Ascending aorta (tissue), 2 donors: ENCODE measurements around the gene UMODL1. TPM values are rescaled to one million over a fixed set of nuclear protein-coding genes. Genes with fewer than 3 reads are reported as not detected.

Experiments
- DNase-seq, 2 donors: peaks; one replicate each; pipeline ENCODE4 v3.0.0-alpha.2; 2019; ENCODE audit warnings: low spot score in 2 of 2
- H3K27ac ChIP-seq, 2 donors: fragments of 200-600 bp; sonication (generic); one replicate each; pipeline ENCODE4 v1.5.1; 2016 to 2017; ENCODE audit warnings: mild to moderate bottlenecking in 1 of 2
- H3K27me3 ChIP-seq: fragments of 200-600 bp; sonication (generic); one replicate; pipeline ENCODE4 v1.5.1; 2017
- H3K36me3 ChIP-seq, 2 donors: fragments of 200-600 bp; sonication (generic); one replicate each; pipeline ENCODE4 v1.5.1; 2016
- H3K4me1 ChIP-seq, 2 donors: fragments of 200-600 bp; sonication (generic); one replicate each; pipeline ENCODE4 v1.5.1; 2016 to 2017; ENCODE audit warnings: mild to moderate bottlenecking in 1 of 2
- H3K4me3 ChIP-seq, 2 donors: fragments of 200-600 bp; sonication (generic); one replicate each; pipeline ENCODE4 v1.5.1; 2016 to 2017; ENCODE audit warnings: mild to moderate bottlenecking in 1 of 2
- H3K9me3 ChIP-seq, 2 donors: fragments of 200-600 bp; sonication (generic); one replicate each; pipeline ENCODE4 v1.5.1; 2016
- intact Hi-C: fragments of 100-400 bp; cut with DNase I; formaldehyde crosslinking; loops from one replicate; pipeline ENCODE4 v1.15.1; 2023
- total RNA-seq: library from RNA; depleted of rRNA; stranded (reverse); fragments of >200 nt; gene quantifications from one replicate; pipeline ENCODE4 v1.1.0, GENCODE V29; 2016
- TF ChIP-seq, protein P1 (sequence below), 3 experiments: fragments of 200-600 bp in 2 of 3; fragments of 450-650 bp in 1 of 3; sonication (generic) in 2 of 3; IDR thresholded peaks; one replicate each; pipeline ENCODE4 v1.5.1; 2016 to 2019; ENCODE audit warnings: antibody characterized with exemption in 3 of 3, mild to moderate bottlenecking in 1 of 3, moderate library complexity in 1 of 3

Gene UMODL1
- total RNA-seq, 1 donor from 2014 or later: not detected

DNA sequence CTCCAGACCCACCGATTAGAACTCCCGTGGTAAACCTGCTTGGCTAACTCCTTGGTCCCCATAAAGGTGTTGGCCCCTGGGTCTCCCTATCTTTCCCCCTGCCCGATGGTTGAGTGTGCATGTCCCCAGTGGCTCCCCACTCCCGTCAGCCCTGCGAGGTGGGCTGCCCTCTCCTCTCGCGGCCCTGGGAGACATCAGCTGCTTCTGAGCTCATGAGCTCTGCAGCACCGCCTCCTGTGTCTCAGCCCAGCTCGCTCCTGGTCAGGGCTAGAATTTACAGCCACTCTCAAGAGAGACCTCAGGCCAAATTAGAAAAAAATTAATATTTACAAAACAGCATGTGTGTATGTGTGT is 45.1 kb upstream of the UMODL1 start:
- Histone ChIP-seq H3K9me3 (no peaks in the 10 kb centered on the region), H3K4me1 (peaks cover 0 to 3% of the 10 kb centered on the region in 2 donors), H3K4me3 (no peak overlapping the region), H3K27me3 (no peaks in the 10 kb centered on the region), H3K36me3 (no peaks in the 10 kb centered on the region), H3K27ac (no peak overlapping the region)
- intact Hi-C loops: no loop called here
- TF ChIP-seq, protein P1, sequence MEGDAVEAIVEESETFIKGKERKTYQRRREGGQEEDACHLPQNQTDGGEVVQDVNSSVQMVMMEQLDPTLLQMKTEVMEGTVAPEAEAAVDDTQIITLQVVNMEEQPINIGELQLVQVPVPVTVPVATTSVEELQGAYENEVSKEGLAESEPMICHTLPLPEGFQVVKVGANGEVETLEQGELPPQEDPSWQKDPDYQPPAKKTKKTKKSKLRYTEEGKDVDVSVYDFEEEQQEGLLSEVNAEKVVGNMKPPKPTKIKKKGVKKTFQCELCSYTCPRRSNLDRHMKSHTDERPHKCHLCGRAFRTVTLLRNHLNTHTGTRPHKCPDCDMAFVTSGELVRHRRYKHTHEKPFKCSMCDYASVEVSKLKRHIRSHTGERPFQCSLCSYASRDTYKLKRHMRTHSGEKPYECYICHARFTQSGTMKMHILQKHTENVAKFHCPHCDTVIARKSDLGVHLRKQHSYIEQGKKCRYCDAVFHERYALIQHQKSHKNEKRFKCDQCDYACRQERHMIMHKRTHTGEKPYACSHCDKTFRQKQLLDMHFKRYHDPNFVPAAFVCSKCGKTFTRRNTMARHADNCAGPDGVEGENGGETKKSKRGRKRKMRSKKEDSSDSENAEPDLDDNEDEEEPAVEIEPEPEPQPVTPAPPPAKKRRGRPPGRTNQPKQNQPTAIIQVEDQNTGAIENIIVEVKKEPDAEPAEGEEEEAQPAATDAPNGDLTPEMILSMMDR (IDR thresholded peaks at IDR 0.05): no peak
- no peak for DNase-seq

DNA sequence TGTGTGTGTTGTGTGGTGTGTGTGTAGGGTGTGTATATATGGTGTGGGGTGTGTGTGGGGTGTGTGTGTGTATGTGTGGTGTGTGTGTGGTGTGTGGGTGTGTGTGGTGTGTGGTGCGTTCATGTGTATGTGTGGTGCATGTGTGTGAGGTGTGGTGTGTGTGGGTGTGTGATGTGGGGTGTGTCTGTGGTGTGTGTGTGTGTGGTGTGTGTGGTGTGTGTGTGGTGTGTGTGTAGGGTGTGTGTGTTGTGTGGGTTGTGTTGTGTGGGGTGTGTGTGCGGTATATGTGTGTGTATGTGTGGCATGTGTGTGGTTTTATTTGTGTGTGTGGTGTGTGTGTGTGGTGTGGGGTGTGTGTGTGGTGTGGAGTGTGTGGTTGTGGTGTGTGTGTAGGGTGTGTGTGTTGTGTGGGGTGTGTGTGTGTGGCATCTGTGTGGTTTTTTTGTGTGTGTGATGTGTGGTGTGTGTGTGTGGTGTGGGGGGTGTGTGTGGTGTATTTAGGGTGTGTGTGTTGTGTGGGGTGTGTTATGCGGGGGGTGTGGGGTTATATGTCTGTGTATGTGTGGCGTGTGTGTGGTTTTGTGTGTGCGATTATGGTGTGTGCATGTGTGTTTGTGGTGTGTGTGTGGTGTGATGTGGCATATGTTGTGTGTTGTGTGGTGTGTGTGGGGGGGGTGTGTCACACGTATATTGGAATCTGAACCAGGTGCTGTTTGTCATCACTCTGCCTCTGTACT is 43.9 kb upstream of the UMODL1 start:
- no peak for DNase-seq
- Histone ChIP-seq H3K4me3 (no peak overlapping the region), H3K27ac (no peak overlapping the region), H3K4me1 (peaks cover 0 to 3% of the 10 kb centered on the region in 2 donors), H3K36me3 (no peaks in the 10 kb centered on the region), H3K27me3 (no peaks in the 10 kb centered on the region), H3K9me3 (no peaks in the 10 kb centered on the region)
- TF ChIP-seq, protein P1 (IDR thresholded peaks at IDR 0.05): no peak
- intact Hi-C loops: no loop called here

- Histone ChIP-seq H3K4me3 (no peak overlapping the region), H3K27ac (peak overlapping the region; percentile 6 to 68), H3K27me3 (no peaks in the 10 kb centered on the region), H3K36me3 (no peaks in the 10 kb centered on the region), H3K4me1 (peaks cover 0 to 3% of the 10 kb centered on the region in 2 donors), H3K9me3 (no peaks in the 10 kb centered on the region)
- TF ChIP-seq, protein P1 (IDR thresholded peaks at IDR 0.05): no peak
- intact Hi-C loops: no loop called here
- DNase-seq: peak in 1 of 2 donors; percentile 30
These were observed 43.0 kb upstream of the UMODL1 start for GRCh38 chr21:42027822-42028765.

GRCh38 chr21:42028766-42029425 is 42.2 kb upstream of the UMODL1 start:
- Histone ChIP-seq H3K36me3 (no peaks in the 10 kb centered on the region), H3K27me3 (no peaks in the 10 kb centered on the region), H3K27ac (peak overlapping the region; percentile 6 to 68), H3K9me3 (no peaks in the 10 kb centered on the region), H3K4me1 (peaks cover 0 to 3% of the 10 kb centered on the region in 2 donors), H3K4me3 (no peak overlapping the region)
- DNase-seq: no peak
- intact Hi-C loops: no loop called here
- TF ChIP-seq, protein P1 (IDR thresholded peaks at IDR 0.05): no peak

DNA sequence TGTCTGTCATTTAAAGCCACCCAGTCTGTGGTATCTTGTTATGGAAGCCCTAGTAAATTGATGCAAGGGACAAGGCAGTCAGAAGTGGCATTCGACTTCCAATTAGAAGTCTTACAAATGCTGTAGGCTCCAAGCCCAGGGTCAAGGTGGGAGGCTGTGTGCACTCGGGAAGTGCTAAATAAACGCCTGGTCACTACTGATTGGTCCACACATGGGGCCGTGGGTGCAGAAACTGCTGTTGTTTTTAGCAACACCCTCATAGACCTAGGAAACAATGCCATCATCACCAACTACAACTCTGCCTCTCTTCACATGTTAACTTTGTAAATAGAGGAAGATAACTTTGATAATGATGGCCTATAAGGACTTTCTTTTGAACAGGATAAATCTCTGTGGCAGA is 40.8 kb upstream of the UMODL1 start:
- intact Hi-C loops: no loop called here
- no peak overlapping the region for H3K27ac ChIP-seq
- H3K27me3 ChIP-seq: no peaks in the 10 kb centered on the region
- TF ChIP-seq, protein P1 (IDR thresholded peaks at IDR 0.05): no peak
- no peaks in the 10 kb centered on the region for H3K9me3 ChIP-seq
- no peak for DNase-seq
- H3K4me1 ChIP-seq: peaks cover 0 to 3% of the 10 kb centered on the region in 2 donors
- H3K4me3 ChIP-seq: no peak overlapping the region
- no peaks in the 10 kb centered on the region for H3K36me3 ChIP-seq
